Forelimb muscle (tissue), 1 donor: ENCODE data around the gene FIGNL1. TPM values are rescaled to one million over a fixed set of nuclear protein-coding genes. Genes with fewer than 3 reads are reported as not detected.

ENCODE experiments used
- DNase-seq: peaks from one replicate; pipeline ENCODE4 v3.0.0-alpha.2; 2013; ENCODE audit warnings: low read depth
- polyA plus RNA-seq: library from polyadenylated mRNA; unstranded; fragments of 120-200 nt; gene quantifications from one replicate; pipeline ENCODE4 v1.2.1, GENCODE V29; 2013; ENCODE audit not compliant: insufficient read length

The FIGNL1 gene
- polyA plus RNA-seq, 1 donor: 11.7 TPM

GRCh38 chr7:50397320-50397970, 52.7 kb downstream of the FIGNL1 start:
- DNase-seq: no peak

GRCh38 chr7:50396856-50397255, 53.3 kb downstream of the FIGNL1 start:
- no peak for DNase-seq

- no peak for DNase-seq
Observed at GRCh38 chr7:50394315-50394714, 55.8 kb downstream of the FIGNL1 start.

Other genes starting within 250 kb of the FIGNL1 start
- gene IKZF1, start 145.6 kb downstream of the FIGNL1 start, polyA plus RNA-seq: 1.4 TPM
- gene DDC, start 115.1 kb upstream of the FIGNL1 start, polyA plus RNA-seq: not detected